NCI-H526 treated with DMSO at 0.1 percent for 48 hours (cell line): ENCODE results near the gene CCDC39.
A peak's percentile ranks its signal among the peaks of the same experiment; 100 is the strongest.

Experiments used
- DNase-seq: peaks from one replicate; lab custom pipeline; 2025; lab: John Stamatoyannopoulos, UW

The CCDC39 gene

GRCh38 chr3:180679178-180680096 lies at the start of gene CCDC39:
TSS of gene CCDC39 (minus strand) at chr3:180679489. CDS start at chr3:180679380, 109 bp downstream.
- DNase-seq = peak; percentile 63

GRCh38 chr3:180720012-180720411 lies 40.7 kb upstream of the CCDC39 start:
- no peak for DNase-seq

GRCh38 chr3:180707896-180708295 lies 28.6 kb upstream of the CCDC39 start:
- DNase-seq = no peak

- DNase-seq = no peak
Measured at GRCh38 chr3:180705619-180706018, 26.3 kb upstream of the CCDC39 start.

- DNase-seq = no peak
Measured at GRCh38 chr3:180704532-180704931, 25.2 kb upstream of the CCDC39 start.

- no peak for DNase-seq
Measured at GRCh38 chr3:180700941-180701340, 21.7 kb upstream of the CCDC39 start.

- DNase-seq = no peak
Measured at GRCh38 chr3:180698760-180699270, 19.5 kb upstream of the CCDC39 start.

GRCh38 chr3:180694321-180694720 lies 15.0 kb upstream of the CCDC39 start:
- no peak for DNase-seq

GRCh38 chr3:180693656-180694055 lies 14.4 kb upstream of the CCDC39 start:
- DNase-seq = no peak

- no peak for DNase-seq
Measured at GRCh38 chr3:180690061-180690460, 10.8 kb upstream of the CCDC39 start.

GRCh38 chr3:180684807-180685206 lies 5.5 kb upstream of the CCDC39 start:
- DNase-seq = no peak

GRCh38 chr3:180683816-180684215 lies 4.5 kb upstream of the CCDC39 start:
- no peak for DNase-seq

- peak; percentile 54 for DNase-seq
Measured at GRCh38 chr3:180680097-180680430, 775 bp upstream of the CCDC39 start.

GRCh38 chr3:180678231-180678630 lies 1.1 kb downstream of the CCDC39 start:
- DNase-seq = no peak

- no peak for DNase-seq
Measured at GRCh38 chr3:180661444-180661843, 17.8 kb downstream of the CCDC39 start.

GRCh38 chr3:180657094-180657493 lies 22.2 kb downstream of the CCDC39 start:
- DNase-seq = no peak

GRCh38 chr3:180656406-180656805 lies 22.9 kb downstream of the CCDC39 start:
- no peak for DNase-seq

GRCh38 chr3:180646187-180646790 lies 33.0 kb downstream of the CCDC39 start:
- no peak for DNase-seq

- no peak for DNase-seq
Measured at GRCh38 chr3:180640987-180641386, 38.3 kb downstream of the CCDC39 start.

- no peak for DNase-seq
Measured at GRCh38 chr3:180633722-180634121, 45.6 kb downstream of the CCDC39 start.

- DNase-seq = no peak
Measured at GRCh38 chr3:180631317-180631716, 48.0 kb downstream of the CCDC39 start.

- DNase-seq = no peak
Measured at GRCh38 chr3:180630371-180630770, 48.9 kb downstream of the CCDC39 start.

- no peak for DNase-seq
Measured at GRCh38 chr3:180626844-180627243, 52.4 kb downstream of the CCDC39 start.
